ENCODE results near the gene AGAP1.

AGAP1 gene

DNA sequence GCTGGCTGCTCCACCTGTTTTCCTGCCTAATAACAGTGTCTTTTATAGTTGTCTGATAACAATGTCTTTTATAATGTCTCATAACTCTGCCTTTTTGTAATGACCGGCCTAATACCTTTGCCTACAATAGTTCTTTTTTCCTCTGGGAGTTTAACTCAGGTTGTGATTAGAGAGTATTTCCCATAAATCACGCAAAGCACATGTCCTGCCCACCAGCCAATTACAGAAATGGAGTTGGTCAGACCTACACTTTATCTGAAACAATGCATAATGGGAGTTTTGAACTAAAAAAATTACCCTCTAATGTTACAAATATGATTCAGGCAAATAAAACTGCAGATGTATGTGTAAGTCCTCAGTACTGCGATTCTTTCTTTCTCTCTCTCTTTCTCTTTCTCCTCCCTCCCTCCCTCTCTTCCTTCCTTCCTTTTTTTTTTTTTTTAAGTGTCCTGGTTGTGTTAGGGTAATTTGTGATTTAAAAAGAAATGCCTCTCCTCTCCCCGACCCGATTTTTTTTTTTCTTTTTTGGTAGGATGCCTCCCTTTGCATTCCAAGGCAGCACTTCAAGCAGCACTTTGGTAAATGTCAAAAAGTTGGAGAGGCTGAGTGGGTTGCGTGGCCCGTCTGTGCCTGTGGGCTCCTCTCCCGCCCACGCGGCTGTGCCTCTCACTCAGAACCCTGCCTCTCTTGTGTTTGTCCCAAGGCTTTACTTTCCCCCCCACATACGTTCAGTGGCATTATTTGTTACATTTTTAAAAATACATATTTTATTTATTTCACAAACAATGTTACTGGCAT lies 147.3 kb downstream of the AGAP1 start:
- no peak for DNase-seq

DNA sequence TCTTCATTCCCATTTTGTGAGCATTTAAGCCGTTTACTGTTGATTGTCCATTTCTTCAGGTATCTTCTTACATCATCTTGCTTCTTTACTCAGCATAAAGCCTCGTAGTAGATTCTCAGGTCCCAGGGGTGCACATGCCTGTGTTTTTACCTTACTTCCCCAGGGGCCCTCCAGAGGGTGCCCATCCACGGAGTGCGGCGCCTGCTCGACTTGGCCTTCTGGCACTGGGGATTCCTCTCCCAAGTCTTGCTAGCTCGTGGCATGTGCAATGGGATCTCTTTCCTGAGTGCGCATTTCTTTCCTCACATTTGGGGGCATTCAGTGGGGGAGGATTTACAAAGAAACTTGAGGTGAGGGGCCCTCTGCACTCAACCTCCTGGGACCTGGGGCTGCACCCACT lies 148.1 kb downstream of the AGAP1 start:
- DNase-seq, result no peak

DNA sequence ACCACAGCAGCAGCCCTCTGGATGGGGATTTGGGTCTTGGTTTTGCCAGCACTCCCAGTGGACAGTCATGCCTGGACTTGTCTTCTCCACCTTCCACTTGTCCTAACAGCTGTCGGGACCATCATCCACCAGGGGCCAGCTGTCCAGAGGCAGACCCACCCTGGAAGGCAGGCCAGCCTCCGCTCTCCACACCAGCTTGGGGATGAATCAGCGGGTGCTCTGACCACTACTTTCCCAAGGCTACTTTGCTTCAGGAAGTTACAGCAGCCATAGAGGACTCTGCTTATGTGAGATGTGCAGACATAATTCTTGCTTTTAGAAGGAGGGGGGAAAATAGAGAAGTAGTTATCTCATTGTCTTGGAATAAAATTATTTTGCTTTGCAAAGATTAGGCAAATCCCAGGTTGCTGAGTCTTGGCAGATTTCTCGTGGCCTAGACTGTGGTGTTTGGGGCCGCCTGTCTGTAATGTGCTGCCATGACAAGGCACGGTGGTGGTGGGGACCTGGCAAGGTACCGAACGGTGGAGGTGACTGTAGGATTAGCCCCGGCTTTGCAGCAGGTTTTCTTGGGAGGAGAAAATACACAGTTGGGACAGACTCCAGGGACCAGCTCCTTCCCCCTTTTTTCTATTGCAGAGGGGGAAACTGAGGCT lies 148.7 kb downstream of the AGAP1 start:
- no peak for DNase-seq

DNA sequence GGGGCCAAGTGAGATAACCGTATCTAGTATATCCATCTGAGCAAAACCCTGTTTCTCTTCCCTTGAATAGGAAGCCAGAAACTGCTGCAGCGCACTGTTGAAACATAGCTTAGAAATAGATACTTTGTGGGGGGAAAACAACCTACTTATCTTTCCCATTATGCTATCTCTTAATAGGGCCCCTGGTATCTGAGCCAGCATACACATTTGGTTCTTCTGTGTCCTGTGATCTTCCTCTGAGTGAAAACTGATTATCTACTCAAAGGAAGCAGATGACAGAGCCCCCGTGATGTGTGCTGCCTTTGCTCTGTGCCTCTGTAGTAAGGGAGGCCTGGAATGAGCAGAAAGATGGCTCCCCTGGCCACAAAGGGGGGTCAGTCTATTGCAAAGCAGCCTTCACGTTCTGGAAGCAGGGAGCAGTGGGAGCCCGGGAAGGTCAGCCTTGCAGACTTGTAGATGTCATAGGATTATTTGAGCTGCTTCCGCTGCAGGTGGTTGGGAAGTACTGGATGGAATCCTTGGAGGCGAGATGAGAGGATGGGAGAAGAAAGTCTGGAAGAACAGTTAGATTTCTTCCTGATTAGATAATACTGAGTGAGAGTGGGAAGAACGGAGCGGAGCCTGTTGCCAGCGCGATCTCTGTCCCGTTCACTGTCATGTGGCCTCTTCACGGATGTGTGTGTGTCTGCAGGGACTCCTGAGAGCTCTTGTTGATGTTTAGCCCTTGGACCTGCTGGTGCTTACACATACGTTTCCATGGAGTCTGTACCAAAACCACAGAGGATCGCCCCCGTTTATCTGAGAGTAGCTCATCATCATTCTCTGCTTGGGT lies 150.1 kb downstream of the AGAP1 start:
- DNase-seq, result no peak

DNA sequence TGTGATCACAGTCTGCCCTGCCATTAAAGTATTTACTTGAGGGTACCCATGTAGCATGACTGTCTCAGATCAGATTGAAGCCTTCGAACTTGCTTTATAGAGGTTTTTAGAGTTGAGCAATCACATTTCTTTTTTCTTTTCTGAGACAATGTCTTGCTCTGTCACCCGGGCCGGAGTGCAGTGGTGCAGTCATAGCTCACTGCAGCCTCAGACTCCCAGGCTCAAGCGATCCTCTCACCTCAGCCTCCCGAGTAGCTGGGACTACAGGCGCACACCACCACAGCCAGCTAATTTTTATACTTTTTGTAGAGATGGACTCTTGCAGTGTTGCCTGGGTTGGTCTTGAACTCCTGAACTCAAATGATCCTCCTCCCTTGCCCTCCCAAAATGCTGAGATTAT lies 153.4 kb downstream of the AGAP1 start:
- DNase-seq, result no peak

DNA sequence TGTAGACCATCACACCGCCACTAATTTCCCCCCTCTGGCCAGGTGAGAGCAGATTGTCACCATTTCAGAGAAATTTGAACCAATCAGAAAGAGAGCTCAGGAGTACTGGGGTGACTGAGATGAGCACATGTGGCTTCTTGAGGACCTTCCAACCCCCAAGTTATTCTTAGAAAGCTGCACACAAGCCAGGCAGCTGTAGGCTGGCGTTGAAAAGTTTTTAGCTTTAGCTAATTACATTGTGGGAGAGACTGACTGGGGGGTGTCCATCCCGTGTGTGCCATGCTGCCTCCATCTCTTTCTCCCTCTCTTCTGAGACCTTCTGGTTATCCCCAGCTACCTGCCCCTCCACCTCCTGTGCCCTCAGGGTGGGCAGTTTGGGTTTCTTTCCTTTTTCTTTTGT lies 154.0 kb downstream of the AGAP1 start:
- DNase-seq, result no peak

DNA sequence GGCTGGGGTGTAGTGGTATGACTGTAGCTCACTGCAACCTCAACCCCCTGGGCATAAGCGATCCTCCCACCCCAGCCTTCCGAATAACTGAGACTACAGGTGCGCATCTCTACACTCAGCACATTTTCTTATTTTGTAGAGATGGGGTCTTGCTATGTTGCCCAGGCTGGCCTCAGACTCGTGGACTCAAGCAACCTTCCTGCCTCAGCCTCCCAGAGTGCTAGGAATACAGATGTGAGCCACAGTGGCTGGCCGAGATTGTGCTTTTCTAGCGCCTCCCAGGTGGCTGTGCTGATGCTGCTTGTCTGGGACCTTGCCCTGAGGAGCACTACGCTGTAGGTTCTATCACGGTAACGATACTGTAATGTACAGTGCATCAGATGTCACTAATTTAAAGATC lies 155.6 kb downstream of the AGAP1 start:
- no peak for DNase-seq

DNA sequence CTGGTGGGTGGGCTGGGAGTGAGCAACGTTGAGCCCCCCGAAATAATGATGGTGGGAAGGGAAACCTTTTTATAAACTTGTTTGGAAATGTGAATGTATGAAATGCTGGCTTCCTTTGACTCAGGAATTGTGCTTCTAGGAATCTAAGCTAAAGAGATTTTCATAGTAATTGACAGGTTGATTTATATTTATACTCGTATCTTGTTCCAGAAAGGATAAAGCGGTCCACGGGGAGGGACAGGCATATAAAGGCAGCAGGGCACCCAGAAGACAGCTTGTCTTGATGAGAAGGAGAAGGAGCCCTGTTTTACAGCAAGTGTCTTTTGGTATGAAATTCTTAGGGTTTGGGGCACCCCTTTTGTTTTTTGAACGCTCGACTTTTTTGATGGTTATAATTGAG lies 157.8 kb downstream of the AGAP1 start:
- no peak for DNase-seq

DNA sequence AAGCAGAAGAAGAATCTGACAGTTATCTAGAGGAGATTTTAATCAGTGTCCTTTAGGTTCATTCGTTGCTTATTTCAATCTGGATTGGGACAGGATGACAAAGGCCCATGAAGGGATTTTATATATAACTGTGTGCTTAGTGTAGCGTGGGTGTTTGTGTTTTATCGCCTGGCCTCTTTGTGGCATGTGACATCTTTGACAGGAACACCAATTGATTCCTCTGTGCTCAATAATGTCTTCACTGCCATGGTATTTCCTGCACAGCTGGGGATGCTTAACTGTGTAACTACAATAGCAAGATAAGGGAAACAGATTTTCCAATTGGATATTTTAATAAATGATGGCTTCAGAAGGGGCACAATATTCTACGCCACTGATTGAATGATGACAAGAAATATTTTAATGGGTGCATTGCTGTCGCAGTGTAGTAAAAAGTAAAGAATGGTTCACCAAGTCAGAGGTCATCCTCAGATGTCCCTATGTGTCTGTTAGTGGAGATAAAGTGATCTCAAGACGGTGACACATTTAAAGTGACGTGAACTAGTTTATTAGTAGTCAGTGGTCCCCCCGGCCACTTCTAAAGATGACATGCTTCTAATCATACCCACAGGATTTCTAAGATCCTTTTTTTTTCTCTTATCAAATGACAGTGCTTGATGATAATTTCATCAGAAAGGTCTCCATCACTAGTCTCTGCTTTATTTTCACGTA lies 160.4 kb downstream of the AGAP1 start:
- DNase-seq, result no peak

DNA sequence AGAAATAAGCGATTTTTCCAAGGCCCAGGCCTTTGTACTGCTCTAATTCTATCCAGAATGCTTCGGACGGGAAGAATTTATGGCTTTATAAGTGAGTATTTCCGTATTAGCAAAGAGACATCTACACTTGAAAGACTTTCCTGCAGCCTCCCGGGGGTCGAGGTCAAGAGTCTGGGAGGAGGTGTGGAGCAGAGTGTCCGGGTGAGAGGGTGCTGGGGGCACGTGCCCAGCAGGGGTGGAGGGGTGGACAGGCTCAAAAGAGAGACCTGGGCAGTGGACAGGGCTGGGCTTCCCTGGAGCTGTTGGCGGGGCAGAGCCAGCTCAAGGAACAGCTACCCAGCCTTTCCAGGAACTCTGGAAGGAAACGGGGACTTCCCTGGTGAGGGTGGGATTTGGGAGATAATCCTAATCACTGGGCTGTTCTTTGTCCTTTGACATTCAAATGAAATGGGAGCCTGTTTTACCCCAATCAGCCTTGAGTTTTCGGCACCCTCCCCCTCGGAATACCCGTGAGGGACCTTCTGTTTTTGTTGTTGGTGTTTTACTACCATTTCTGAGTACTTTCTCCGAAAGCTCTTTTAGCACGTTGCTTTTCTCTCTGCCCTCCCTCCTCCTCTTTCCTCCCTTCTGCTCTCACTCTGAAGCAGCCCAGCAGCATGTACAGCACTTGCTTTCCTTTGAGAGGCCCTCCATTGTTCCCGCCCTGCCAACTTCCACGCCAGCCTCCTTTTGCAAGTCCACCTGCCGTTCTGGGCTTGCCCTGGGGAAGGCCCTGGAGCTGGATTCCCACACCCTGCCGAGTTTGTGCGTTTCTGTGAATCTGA lies 164.7 kb downstream of the AGAP1 start:
- DNase-seq, result no peak

DNA sequence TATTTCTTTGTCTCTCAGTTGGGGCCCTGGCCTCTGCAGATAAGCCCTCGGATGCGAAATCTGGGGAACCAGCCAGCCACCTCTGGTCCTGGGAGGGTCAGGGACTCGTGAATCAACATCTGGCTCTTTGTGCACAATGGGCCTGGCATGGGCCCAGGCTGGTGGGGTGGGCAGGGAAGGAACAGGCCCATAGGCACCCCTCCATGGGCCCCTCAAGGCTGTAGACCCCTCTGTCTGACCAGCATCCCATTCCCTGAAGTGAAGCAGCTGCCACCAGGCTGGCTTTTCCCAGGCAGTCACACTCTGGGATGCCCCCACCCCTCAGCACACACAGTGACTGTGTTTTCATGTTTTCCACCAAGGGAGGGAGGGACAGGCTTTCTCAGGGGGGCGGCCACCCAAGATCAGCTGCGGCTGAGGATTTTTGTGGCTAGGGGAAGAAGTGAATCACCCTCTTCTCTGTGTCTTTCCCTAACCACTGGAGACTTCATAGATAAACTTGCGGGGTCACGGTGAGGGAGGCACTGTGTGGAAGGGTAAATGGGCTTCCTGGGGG lies 166.0 kb downstream of the AGAP1 start:
- DNase-seq, result peak; percentile 58

DNA sequence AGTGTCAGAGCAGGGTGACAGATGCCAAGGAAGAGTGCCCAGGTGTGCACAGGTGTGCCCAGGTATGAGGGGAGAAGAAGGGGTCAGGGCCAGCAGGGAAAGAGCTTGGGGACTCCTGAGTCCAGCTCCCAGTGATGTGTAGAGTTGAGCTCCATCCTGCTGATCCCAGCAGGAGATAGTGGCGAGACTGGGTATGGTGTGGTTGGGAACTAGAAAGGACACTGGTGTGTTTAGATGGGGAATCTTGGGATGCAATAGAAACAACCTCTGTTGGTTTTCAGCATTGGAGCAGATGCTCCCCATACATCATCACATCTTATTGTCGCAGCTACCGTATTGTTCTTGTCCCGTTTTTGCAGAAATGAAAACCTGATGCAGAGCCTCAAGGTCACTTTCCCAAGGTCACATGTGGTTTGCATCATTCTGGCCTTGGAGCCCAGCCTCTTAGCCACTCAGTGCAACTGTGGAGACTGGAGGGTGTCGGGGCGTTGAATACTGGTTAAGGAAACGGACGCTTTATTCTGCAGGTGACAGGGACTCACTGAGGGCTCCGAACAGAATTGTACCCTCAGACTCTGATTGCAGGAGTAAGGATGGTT lies 166.7 kb downstream of the AGAP1 start:
- no peak for DNase-seq

DNA sequence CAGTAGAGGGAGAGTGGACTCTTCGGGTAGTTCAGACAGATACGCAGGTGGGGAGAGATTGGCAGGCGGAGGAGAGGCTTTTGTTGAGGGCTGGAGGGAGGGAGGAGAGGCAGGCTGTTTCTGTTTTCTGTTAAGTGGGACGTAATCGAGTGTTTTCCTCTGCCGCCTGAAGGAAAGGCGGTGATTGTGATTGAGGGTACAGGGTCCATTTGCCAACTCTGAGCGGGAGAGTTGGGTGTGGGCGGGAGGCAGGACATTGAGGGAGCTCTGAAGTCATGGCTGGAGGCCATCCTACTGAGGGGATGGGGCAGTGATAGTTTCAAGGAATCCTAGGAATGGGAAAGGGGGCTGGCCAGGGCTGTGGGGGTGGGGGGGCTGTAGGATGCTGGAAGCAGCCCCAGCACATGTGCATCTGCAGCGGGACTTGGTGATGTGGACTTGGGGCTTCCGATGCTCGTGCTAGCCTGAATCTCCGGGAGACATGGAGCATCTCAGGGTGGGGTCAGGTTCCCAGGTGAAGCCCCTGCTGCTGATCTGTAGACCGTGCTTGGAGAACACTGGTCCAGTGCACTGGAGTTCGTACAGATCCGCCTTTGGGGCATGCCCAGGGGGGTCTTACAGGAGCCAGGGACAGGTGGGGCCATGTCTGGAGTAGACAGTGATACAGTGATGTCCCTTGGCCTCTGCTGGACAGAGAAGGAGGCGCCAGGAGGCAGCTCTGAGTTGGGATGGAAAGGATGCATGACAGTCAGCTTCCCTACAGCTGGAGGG lies 167.5 kb downstream of the AGAP1 start:
- DNase-seq, result no peak

DNA sequence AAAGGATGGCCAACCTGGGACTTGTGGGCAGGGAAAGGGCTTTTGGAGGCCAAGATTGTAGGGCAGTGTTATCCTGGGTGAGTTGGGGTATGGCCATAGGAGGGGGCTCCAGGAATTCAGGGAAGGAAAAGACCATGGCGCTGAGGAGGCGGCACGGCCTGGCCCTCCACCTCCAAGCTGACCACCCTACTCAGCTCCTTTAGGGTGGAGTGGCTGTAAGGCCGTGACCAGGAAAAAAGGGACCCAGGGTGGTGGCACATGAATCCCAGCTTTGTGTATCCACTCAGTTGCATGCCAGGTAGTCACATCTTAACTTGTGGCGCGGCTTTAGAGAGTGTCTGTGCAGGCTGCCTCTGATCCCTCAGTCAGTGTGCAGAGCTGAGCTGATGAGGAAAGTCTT lies 168.1 kb downstream of the AGAP1 start:
- no peak for DNase-seq

DNA sequence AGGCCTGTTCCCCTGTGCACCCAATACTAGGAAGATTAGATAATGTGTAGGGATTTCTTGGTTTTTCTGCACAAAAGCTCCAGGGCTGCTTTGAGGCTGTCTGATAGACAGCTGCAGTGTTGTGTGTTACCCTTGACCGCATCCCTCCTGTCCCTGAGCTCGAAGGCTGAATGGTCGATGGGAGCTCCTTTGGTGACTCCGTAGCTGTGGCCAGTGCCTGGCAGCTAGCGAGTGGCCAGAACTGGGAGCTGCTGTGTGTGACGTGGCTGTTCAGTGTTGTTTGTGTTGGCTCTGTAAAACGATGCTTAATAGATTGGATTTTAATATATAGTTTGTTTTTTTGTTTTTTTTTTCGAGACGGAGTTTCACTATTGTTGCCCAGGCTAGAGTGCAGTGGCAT lies 170.0 kb downstream of the AGAP1 start:
- no peak for DNase-seq

DNA sequence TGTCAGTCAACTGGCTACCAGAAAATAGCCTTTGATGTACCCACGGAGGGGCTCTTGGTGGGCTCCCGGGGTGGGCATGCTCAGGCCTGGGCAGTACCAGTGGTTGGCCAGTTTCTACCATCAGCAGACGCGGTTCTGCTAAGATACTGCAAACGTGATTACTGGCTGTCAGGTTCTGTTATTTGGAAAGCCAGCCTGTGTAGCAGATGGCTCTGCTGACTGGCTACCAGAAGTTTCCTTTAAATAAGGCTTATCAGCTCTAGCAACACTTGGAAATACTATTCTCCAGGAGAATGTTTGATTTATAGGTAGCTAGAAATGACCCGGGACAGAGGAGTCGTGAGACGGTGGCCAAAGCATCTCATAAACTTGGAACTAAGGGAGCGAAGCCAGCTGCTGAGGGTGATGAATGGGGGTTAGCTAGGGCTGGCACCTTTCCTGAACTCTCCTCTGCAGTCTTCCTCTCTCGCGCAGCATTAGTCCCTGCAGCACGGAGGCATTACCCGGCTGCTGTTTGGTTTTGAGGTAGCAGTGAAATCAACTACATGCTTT lies 171.9 kb downstream of the AGAP1 start:
- DNase-seq, result no peak

DNA sequence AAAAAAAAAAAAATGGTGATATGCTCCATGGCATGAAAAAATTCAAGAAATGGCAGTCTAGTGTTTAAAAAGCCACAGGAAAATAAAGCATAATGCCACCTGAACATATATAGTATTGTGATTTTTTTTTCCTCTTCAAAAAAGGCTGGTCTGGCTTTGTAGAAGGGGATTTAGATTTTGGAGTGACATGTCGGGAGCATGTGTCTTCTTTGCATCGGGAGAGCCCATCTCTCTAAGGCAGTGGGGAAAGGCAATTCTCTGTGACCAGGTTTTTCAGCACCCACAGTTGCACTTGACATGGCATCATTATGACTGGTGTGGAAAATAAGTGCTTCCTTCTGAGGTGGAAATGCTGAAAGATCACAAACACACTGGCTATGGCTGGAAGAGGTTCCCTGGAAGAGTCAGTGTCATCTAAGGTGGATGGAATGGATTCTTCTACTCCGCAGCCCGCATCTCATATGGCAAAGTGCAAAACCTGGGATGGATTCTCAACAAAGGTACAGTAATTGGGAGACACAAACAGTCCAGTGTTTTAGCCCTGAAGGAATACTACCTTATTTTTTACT lies 172.5 kb downstream of the AGAP1 start:
- DNase-seq, result no peak

DNA sequence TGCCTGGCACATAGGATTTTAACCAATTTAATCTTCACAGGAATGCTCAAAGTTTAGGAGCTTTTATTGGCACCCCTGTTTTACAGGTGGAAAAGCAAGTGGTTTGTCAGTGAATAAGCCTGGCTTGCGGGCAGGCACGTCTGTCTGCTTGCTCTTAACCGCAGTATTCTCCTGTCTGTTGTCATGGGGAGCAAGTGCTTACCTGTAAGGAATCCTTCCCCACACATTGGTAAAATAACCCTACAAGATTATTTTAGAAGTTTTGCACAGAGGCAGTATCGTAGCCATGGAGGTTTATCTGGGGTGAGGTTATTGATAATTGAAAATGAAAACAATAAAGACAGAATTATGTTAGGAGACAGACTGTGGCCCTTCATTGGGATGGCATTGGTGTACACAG lies 174.9 kb downstream of the AGAP1 start:
- no peak for DNase-seq

DNA sequence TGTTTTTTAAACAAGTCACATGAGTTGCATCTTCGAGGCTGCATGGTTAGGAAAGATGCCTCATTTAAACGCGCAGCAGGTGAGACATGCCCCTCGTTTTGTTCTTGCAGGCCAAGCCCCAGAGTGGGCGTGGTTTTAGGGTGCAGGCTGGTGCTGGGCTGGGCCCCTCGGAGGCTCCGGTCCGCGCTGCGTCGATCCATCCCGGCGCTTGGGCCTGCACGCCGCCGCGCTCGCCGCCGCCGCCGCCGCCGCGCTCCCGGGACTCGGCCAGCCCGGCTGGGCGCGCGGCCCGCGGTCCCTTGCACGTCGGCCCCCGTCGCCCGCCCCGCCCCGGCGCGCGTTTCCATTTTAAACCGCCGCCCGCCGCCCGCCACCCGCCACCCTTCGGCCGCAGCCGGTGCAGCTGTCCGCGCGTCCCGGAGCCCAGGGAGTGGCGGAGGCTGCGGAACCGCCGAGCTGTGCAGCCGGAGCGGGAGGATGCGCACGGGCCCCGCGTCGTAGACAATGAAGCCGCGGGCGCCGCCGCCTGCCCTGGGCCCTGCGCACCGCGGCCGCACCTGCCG lies 175.5 kb downstream of the AGAP1 start:
- DNase-seq, result peak; percentile 16
